HG02678 (cell line): ENCODE results near the gene SUMO1.
"Not testable (repeated sequence)": the region's sequence is repeated elsewhere in the genome, so short reads cannot be mapped to it uniquely, and the experiment has no call there.

Experiments used
- ATAC-seq: cut with Tn5 transposase; IDR thresholded peaks from one replicate; pipeline ENCODE4 v1.9.1; 2021; ENCODE audit warnings: mild to moderate bottlenecking, moderate library complexity; ENCODE audit not compliant: unreplicated experiment

SUMO1 gene

GRCh38 chr2:202238234-202239197 is at the start of gene SUMO1:
Gene SUMO1, minus strand, starts transcription at chr2:202238597. Its CDS starts 146 bp downstream, at chr2:202238451.
- ATAC-seq, result peak; percentile 97

- ATAC-seq, result no peak
Measured at GRCh38 chr2:202286595-202286994, 48.2 kb upstream of the SUMO1 start.

GRCh38 chr2:202278944-202279343 is 40.5 kb upstream of the SUMO1 start:
- ATAC-seq, result no peak

- no peak for ATAC-seq
Measured at GRCh38 chr2:202278036-202278760, 39.8 kb upstream of the SUMO1 start.

- ATAC-seq, result not testable (repeated sequence)
Measured at GRCh38 chr2:202276078-202276720, 37.8 kb upstream of the SUMO1 start.

GRCh38 chr2:202270487-202270886 is 32.1 kb upstream of the SUMO1 start:
- no peak for ATAC-seq

GRCh38 chr2:202269585-202269984 is 31.2 kb upstream of the SUMO1 start:
- ATAC-seq, result no peak

- ATAC-seq, result no peak
Measured at GRCh38 chr2:202267495-202267894, 29.1 kb upstream of the SUMO1 start.

GRCh38 chr2:202265467-202266277 is 27.3 kb upstream of the SUMO1 start, which contains the start of gene NOP58:
Gene NOP58, plus strand, starts transcription at chr2:202265763. Its CDS starts 179 bp downstream, at chr2:202265942.
- peak; percentile 91 for ATAC-seq

GRCh38 chr2:202261531-202261930 is 23.1 kb upstream of the SUMO1 start:
- ATAC-seq, result no peak

- no peak for ATAC-seq
Measured at GRCh38 chr2:202251494-202251893, 13.1 kb upstream of the SUMO1 start.

GRCh38 chr2:202249521-202250253 is 11.3 kb upstream of the SUMO1 start:
- ATAC-seq, result no peak

GRCh38 chr2:202247710-202248109 is 9.3 kb upstream of the SUMO1 start:
- not testable (repeated sequence) for ATAC-seq

GRCh38 chr2:202237787-202238233 is 587 bp downstream of the SUMO1 start:
- peak; percentile 45 for ATAC-seq

GRCh38 chr2:202221873-202222272 is 16.5 kb downstream of the SUMO1 start:
- no peak for ATAC-seq

GRCh38 chr2:202215179-202215578 is 23.2 kb downstream of the SUMO1 start:
- ATAC-seq, result no peak

GRCh38 chr2:202208526-202208925 is 29.9 kb downstream of the SUMO1 start:
- no peak for ATAC-seq

GRCh38 chr2:202204855-202205254 is 33.5 kb downstream of the SUMO1 start:
- ATAC-seq, result no peak

- ATAC-seq, result no peak
Measured at GRCh38 chr2:202203348-202203747, 35.0 kb downstream of the SUMO1 start.
